ENCODE measurements around the gene ARID3B.

GRCh38 chr15:74517096-74517495 lies 23.9 kb upstream of the ARID3B start:
- TF ChIP-seq CTCF (IDR thresholded peaks at IDR 0.05) (no peak), POLR2A (IDR thresholded peaks at IDR 0.05; ENCODE audit: low read depth) (no peak), POLR2AphosphoS5 (IDR thresholded peaks at IDR 0.05) (no peak)
